SIG-M5 treated with dmso at 0.1 percent for 504 hours (cell line): ENCODE data around the gene ABCA7.

Experiments
- DNase-seq: peaks from one replicate; lab custom pipeline; 2025; ENCODE audit not compliant: unreplicated experiment; lab: John Stamatoyannopoulos, UW

Gene ABCA7

DNA sequence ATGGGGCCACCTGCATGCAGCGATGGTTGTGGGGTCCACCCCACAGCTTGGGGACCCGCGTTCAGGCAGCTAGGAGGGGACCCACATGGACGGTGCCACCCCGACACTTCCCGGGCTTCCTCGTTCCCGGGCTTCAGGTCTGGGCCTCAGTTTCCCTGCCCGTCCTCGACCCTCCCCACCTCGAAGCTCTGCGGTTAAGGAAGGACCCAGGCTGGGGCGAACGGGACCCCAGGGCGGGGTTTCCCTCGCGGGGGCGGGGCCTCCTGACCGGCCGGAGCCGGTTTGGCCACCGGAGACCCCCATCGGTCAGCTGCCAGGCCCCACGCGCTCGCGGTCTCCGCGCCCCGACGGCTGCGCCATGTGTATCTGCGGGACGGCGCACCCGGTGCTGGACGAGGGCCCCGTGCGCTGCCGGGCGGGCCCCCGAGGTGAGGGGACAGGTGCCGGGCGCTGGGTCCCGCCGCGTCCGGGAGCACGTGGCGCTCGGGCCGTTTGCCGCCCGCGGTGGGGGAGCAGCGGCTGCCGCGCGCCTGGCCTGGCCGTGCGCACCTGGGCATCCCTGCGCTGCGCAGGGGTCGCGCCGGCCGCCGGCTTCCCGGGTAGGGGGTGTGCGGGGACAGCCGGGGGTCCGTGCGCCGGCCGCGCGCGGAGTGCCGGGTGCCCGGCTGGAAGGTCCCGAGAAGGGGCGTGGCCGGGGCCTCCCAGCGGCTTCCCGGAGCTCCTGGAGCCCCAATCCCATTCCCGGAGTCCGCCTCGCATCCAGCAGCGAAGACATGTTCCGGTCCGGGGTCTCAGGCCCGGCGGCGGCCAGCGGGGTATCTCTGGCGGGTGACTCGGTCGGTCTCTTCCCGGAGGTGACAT is 31.3 kb downstream of the ABCA7 start:
- DNase-seq = no peak

DNA sequence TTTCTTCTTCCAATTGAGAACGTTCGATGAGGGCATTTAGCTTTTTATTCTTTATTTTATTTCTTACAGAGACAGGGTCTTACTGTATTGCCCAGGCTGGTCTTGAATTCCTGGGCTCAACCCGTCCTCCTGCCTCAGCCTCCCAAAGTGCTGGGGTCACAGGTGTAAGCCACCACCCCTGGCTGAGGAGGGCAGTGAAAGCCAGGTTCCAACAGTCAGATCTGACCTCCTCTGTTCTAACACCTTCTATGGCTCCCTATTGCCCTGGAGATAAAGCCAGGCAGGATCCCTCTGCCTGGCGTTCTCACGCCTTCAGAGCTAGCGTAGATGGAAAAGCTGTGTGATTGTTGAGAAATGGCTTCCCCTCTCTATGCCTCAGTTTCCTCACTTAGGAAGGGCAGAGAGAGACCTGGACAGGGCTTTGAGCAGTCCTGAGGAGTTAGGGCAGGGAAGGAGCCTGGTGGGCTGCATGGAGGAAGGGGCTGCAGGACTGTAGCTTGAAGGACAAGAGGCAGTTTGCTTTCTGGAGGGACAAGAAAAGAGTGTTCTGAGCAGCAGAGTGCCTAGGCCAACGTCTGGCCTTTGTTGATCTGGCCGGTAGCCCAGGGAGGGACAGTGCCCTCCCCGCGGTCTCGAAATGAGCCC is 32.6 kb downstream of the ABCA7 start:
- DNase-seq = no peak

DNA sequence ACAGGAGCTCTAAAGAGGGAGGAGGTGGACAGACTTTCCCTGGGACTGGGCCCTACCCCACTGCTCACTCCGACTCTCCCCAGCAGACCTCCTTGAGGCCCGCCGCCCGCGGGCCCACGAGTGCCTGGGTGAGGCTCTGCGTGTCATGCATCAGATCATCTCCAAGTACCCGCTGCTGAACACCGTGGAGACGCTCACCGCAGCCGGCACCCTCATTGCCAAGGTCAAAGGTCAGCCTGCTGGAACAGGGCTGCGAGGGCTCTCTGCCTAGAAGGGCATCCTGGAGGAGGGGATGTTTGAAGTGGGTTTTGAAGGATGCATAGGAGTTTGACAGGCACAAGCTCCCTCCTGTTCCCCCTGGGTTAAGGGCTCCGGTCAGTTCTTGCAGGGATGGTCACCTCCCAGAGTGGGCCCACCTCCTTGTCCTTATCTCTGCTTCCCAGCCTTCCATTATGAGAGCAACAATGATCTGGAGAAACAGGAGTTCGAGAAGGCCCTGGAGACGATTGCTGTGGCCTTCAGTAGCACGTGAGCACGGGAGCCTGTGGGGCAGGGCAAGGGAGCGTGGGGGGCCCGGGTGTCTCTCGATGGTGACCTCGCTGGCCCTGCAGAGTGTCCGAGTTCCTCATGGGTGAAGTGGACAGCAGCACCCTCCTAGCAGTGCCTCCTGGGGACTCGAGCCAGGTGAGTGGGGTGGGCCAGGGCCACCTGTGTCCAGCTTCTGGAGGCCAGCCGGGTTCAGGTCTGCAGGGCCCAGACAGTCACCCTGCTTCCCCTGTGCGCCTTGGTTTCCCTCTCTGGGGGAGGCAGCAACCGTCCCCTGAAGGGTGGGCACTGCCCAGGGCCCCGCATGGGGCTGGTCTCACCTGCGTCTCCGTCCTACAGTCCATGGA is 33.4 kb downstream of the ABCA7 start:
- no peak for DNase-seq

DNA sequence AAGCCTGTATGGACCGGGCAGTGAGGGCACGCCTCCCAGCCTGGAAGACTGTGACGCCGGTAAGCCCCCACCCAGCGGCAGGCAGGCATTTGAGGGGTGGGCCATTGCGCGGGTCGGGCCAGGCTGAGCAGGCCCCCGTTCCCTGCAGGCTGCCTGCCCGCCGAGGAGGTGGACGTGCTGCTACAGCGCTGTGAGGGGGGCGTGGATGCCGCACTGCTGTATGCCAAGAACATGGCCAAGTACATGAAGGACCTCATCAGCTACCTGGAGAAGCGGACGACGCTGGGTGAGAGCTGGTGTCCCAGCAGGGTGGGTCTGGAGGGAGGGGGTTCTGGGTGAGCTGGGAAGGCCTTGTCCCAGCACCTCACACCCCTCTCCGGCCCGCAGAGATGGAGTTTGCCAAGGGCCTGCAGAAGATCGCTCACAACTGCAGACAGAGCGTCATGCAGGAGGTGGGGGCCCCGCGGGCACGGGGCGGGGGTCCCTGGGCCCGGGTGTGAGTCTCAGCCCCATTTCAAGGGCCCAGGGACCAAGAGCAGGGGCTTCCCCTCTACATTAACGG is 34.1 kb downstream of the ABCA7 start:
- DNase-seq = no peak

DNA sequence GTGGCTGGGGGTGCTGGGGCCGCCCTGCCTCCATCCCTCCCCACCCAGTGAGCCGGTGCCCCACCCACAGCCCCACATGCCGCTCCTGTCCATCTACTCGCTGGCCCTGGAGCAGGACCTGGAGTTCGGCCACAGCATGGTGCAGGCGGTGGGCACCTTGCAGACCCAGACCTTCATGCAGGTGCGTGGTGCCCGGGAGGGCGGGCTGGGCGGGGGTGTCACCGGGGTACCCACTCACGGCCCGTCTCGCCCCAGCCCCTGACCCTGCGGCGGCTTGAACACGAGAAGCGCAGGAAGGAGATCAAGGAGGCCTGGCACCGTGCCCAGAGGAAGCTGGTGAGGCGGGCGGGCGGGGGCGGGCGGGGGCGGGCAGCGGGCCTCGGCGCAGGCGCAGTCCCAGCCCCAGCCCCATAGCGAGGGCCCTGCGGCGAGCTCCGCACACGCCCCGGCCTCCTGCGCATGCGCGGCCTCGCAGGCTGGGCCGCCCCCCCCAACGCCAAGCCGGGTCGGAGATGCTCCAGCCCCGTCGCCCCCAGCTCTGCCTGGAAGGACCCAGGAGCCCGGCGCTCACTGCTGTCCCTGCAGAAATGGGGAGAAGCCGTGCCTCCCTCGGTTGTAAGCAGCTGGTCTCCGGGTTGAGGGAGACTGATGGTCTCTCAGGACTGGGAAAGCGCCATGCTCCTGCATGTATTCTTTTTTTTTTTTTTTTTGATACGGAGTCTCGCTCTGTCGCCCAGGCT is 34.8 kb downstream of the ABCA7 start:
- peak; percentile 39 for DNase-seq

DNA sequence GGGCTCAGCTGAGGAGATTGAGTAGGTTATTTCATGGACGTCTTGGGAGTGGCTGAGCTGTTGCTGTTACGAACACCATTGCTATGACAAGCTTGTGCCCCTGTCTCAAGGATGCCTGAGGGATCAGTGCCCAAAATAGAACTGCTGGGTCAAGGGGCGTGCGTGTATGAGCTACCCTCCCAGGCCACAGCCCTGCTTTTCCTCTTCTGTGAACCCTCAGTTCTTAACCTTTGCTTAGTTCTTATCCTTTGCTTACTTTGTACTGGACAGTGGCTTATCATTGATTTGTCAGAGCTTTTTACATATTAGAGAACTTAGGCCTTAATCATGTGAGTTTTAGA is 36.1 kb downstream of the ABCA7 start:
- no peak for DNase-seq

DNA sequence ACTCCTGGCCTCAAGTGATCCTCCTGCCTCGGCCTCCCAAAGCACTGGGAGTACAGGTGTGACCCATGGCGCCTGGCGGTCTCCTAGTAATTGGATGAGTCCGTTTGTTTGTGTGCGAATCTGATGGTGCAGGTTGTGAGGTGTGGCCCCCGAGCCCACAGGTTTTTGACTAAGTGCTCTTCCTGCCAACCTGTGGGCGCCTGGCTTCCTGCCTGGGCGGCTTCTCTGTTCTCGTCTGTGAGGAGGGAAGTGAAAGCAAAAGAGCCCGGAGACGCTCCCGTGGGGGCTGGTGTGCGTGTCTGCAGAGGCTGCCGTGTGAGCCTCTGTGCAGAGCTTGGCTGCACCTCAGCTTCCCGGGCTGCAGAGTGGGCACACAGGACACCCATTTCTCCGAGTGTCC is 37.0 kb downstream of the ABCA7 start:
- peak; percentile 81 for DNase-seq

DNA sequence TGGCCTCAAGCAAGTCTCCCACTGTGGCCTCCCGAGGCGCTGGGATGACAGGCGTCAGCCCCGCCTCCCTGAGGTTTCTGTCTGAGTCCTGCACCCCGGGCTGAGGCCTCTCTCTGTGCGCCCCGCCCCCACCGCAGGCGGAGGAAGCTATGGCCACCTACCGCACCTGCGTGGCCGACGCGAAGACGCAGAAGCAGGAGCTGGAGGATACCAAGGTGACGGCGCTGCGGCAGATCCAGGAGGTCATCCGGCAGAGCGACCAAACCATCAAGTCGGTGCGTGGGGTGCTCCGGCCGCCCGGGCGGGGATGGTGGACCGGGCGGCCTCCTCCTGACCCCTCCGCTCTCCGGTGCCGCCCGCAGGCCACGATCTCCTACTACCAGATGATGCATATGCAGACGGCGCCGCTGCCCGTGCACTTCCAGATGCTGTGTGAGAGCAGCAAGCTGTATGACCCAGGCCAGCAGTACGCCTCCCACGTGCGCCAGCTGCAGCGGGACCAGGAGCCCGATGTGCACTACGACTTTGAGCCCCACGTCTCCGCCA is 39.7 kb downstream of the ABCA7 start:
- DNase-seq = no peak

DNA sequence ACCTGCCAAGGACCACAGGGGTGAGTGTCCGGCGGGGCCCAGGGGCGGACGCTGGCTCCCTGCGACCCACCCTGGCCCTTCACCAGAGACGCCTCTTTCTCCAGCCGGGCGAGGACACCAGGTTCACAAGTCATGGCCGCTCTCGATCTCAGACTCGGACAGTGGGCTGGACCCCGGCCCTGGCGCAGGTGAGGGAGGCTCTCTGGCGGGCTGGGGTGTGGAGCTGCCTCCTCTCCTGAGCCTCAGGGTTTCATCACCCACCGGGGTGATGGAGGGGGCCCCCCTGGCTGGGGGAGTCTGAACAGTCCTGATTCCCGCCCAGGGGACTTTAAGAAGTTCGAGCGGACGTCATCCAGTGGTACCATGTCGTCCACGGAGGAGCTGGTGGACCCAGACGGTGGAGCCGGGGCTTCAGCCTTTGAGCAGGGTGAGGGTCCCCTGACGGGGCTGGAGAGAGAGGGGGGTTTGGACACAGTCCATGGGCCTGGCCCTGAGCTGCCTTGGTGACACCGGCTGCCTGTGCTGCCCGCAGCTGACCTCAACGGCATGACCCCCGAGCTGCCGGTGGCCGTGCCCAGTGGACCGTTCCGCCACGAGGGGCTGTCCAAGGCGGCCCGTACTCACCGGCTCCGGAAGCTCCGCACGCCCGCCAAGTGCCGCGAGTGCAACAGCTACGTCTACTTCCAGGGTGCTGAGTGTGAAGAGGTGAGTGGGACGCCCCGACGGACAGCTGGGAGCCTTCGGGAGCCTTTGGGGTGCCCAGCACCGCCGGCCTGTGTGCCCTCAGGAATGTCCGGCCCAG is 40.7 kb downstream of the ABCA7 start:
- no peak for DNase-seq

DNA sequence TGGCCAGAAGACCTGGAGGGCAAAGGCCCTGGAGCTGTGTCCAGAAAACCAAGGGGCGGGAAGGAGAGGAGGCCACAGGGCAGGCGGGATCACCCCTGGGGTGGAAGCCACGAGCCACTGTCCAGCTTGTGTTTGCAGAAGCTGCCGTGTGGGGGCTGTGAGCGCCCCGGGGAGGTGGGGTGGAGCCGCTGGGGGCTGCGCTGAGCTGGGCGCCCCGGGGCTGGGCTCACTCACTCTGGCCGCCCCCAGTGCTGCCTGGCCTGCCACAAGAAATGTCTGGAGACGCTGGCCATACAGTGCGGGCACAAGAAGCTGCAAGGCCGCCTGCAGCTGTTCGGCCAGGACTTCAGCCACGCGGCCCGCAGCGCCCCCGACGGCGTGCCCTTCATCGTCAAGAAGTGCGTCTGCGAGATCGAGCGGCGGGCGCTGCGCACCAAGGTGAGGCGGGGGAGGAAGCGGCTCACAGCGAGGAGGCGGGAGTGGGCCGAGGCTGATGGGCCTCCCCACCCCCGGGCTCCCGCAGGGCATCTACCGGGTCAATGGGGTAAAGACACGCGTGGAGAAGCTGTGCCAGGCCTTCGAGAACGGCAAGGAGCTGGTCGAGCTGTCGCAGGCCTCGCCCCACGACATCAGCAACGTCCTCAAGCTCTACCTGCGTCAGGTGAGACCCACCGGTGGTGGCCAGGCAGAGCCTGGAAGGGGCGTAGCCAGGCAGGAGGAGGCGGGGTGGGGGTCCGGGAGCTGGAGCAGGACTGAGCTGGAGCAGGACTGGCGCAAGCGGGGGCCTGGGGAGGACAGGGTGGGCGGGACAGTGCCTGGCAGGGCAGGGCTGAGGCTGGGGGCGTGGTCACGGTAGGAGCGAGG is 41.6 kb downstream of the ABCA7 start:
- no peak for DNase-seq

DNA sequence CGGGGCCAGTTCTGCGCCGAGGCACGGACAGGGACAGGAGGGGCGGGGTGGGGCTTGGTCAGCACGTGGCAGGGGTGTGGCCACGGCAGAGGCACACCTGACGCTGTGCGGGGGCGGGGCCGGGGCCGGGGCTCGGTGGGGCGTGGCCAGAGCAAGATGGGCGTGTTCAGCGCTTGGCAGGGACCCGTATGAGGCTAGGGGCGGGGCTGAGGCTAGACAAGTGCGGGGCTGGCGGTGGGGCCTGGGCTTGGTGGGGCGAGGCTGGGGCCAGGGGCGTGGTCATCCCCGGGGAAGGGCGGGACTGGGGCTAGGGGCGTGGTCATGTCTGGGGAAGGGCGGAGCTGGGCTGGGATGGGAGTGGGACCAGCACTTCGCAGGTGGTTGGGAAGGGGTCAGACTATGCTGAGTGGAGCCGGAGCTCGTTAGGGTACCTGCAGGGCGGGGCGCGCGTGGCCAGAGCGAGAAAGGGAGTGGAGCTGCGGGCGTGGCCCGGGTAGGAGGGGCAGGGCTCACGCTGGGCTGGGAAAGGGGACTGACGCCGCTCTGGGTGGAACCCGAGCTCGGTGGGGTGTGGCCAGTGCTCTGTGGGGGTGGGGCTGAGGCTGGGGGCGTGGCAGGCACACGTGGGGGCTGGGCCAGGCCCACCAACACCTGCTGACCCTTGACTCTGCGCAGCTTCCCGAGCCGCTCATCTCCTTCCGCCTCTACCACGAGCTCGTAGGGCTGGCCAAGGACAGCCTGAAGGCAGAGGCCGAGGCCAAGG is 42.4 kb downstream of the ABCA7 start:
- DNase-seq = peak; percentile 74

DNA sequence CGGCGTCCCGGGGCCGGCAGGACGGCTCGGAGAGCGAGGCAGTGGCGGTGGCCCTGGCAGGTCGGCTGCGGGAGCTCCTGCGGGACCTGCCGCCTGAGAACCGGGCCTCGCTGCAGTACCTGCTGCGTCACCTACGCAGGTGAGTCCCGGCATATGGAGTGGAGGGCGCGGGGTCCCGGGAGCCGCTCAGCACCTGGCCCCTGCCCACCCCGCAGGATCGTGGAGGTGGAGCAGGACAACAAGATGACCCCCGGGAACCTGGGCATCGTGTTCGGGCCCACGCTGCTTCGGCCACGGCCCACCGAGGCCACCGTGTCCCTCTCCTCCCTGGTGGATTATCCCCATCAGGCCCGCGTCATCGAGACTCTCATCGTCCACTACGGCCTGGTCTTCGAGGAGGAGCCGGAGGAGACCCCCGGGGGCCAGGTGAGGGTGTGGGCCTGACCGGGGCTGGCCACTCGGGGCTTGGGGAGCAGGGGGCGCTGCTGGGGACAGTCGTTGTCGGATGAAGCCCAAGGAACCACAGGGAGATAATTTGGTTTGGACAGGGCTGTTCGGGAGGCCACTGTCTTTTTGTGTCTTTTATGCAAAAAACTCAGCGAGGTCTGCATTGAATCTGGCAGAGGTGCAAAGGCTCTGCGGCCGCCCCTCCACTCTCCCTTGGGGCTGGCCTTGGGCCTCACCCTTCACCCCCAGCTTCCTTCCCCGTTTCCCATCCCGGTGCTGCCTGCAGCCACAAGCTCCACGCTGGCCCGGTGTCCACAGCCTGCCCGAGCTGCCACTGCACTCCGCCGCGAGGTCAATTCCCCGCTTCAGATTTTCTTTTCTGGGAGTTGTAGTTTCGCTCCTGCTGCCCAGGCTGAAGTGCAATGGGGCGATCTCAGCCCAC is 43.3 kb downstream of the ABCA7 start:
- no peak for DNase-seq

DNA sequence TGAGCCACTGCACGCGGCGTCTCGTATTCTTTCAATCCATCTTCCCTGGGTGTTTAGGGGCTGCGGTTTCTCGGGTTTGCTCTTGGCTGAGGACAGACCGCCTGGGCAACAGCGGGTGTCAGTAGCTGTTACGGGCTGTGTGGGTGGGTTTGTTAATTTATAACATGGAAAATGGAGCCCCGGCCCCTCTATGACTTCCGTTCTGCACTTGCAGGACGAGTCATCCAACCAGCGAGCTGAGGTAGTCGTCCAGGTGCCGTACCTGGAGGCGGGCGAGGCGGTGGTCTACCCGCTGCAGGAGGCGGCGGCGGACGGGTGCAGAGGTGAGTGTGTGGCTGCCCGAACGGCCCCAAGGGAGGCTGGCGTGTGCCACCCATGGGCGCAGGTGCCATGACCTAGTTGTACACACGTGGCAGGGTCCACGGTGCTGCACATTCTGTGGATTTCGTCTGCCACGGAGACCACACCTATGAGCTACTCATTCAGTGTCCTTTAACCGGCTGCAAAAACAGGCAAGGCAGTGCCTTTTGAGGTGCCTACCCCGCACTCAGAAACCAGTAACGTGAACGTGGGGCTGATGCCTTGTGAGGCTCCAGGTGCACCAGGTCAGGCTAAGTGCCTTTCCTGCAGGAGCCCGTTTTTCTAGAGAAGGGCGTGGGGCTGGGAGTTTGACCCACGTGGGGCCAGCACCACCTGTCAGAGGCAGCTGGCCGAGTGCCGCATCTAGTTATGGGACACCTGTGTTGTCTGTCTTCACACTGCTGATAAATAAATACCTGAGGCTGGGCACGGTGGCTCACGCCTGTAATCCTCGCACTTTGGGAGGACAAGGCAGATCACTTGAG is 44.3 kb downstream of the ABCA7 start:
- no peak for DNase-seq

DNA sequence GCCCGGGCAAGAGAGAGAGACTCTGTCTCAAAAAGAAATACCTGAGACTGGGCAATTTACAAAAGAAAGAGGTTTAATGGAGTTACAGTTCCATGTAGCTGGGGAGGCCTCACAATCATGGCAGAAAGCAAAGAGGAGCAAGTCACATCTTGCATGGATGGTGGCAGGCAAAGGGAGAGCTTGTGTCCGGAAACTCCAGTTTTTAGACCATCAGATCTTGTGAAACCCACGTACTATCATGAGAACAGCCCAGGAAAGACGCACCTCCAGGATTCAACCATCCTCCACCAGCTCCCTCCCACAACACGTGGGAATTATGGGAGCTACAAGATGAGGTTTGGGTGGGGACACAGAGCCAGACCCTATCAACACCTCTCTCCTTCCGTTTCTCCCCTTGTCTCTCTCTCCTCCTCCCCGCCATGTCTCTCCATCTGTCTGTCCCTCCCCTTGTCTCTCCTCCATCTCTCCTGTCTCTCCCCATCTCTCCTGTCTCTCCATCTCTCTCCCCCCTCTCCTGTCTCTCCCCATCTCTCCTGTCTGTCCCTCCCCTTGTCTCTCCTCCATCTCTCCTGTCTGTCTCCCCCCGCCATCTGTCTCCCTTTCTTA is 45.2 kb downstream of the ABCA7 start:
- DNase-seq = no peak

DNA sequence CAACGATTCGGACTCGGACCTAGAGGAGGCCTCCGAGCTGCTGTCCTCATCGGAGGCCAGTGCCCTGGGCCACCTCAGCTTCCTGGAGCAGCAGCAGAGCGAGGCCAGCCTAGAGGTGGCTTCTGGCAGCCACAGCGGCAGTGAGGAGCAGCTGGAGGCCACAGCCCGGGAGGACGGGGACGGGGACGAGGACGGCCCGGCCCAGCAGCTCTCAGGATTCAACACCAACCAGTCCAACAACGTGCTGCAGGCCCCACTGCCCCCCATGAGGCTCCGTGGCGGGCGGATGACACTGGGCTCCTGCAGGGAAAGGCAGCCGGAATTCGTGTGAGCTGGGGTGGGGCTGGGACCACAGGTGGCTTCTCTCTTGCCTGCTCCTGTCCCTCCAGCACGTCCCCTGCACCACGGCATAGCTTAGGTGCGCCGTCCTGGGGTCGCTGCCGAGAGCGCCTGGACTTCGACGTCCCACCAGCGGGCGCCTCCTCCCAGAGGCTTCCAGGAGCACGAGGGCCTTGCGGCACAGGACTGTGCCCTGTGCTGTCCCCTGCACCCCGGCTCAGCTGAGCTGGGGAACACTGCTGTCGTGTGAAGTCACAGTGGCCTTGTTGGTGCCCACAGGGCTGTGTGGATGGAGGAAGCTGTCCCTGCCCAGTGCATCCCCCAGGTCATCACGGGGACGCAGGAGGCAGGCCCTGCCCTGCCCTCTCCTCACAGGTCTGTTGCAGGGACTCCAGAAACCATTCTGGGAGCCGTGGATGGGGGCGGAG is 46.0 kb downstream of the ABCA7 start:
- DNase-seq = no peak
